RPMI7951 (cell line): Measurements from ENCODE around the gene PLCH2. TPM values are rescaled to one million over a fixed set of nuclear protein-coding genes. Genes with fewer than 3 reads are reported as not detected.

ENCODE experiments used
- DNase-seq: peaks from one replicate; pipeline ENCODE4 v3.0.0-alpha.2; 2012; ENCODE audit warnings: low read depth
- total RNA-seq: library from RNA; depleted of rRNA; stranded (reverse); fragments of >200 nt; shearing (Covaris generic); gene quantifications from 2 replicates; pipeline ENCODE4 v1.2.3, GENCODE V29; 2014

The PLCH2 gene
- total RNA-seq, 1 experiment from 2014 or later: 0.12 TPM

DNA sequence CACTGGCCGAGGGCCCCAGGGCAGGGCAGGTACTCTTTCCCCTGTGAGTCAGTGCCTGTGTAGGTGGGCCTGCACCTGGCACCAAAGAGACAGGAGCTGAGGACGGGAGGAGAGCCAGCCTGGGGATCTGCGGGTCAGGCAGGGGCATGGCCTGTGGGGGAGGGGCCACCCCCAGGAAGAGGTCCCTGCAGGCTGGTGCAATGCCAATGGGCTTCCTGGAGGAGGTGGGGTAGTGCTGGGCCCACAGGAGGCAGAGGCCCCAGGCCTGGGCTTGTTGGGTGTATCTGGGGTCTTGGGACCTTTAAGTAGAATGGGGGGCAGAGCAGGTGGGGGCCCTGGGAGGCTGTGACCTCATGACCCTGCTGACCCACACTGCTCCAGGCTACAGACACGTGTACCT is 23.2 kb downstream of the PLCH2 start:
- DNase-seq: no peak

DNA sequence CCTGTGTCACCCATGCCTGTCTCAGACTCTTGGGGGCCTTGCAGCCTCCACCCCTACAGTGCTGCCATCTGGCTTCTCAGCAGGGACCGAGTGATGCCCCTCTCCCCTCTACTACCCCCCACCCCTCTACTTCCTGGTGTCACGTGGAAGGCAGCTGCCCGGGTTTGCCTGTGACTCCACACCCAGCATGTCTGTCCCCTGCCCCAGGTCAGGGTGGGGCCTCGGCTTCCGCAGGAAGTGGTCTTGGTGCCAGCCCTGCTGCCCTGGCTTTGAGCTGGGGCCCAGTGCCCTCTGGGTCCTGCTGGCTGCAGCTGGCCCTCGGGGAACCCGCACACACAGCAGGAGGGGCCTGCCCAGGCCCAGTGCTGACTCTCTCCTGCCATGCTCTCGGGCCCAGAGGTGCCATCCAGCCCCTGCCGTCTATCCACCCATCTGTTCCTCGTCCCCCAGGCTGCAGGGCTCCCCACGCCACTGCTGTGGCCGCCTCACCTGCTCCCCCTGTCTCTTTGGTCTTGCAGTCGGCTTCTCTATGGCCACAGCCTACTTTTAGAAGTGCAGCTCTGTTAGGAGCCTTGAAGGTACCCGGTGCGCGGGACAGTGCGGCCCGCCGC is 24.0 kb downstream of the PLCH2 start:
- DNase-seq: no peak

- no peak for DNase-seq
Observed at GRCh38 chr1:2501041-2501819, 25.1 kb downstream of the PLCH2 start.

DNA sequence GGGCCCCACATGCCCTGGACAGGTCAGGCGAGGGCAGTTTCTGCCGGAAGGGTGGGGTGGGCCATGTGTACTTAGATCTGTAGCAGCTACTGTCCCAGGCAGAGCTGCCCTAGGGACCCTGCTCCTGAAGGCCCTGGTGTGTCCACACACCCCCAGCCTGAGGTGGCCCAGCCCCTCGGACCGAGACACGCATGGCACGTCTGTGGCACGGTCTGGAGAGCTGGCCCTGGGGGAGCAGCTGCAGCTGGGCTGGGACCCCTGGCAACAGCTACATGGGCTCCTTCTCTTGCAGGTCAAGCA is 25.7 kb downstream of the PLCH2 start:
- no peak for DNase-seq

DNA sequence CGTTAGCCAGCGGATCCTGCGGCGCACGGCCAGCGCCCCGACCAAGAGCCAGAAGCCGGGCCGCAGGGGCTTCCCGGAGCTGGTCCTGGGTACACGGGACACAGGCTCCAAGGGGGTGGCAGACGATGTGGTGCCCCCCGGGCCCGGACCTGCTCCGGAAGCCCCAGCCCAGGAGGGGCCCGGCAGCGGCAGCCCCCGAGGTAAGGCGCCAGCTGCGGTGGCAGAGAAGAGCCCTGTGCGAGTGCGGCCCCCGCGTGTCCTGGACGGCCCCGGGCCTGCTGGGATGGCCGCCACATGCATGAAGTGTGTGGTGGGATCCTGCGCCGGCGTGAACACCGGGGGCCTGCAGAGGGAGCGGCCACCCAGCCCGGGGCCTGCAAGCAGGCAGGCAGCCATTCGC is 26.1 kb downstream of the PLCH2 start:
- DNase-seq: no peak

DNA sequence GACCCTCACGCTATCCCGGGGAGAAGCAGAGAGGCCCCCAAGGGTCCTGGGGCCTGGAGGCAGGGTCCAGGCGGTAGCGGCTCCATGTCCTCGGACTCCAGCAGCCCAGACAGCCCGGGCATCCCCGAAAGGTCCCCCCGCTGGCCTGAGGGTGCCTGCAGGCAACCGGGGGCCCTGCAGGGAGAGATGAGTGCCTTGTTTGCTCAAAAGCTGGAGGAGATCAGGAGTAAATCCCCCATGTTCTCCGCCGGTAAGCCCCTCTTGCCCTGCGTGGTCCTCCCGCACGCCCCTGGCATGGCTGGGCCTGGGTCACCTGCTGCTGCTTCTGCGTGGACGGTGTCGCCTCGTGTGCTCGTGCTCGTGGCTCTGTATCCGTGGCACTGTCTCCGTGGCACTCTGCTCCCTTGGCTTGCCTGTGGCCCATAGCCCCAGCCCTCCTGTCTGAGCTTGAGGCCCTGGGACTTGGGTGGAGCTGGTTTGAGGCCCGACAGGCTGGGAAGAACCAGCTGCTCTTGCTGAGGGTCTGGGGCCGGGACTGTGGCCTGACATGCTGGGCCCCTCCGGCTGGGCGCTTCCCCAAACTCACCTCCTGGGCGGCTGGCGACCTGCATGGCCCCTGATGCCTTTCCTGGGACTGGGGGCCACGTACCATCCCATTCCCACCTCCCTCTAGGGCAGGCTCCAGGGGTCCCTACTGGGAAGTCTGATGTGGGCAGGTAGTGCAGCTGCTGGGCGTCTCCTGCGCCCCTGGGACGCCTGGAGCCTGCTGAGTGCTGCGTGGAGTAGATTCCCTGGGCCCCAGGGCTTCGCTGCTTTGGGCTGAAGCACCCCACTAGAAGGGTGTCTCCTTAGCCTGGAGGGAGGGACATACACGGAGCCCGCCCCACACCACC is 26.8 kb downstream of the PLCH2 start:
- DNase-seq: no peak

DNA sequence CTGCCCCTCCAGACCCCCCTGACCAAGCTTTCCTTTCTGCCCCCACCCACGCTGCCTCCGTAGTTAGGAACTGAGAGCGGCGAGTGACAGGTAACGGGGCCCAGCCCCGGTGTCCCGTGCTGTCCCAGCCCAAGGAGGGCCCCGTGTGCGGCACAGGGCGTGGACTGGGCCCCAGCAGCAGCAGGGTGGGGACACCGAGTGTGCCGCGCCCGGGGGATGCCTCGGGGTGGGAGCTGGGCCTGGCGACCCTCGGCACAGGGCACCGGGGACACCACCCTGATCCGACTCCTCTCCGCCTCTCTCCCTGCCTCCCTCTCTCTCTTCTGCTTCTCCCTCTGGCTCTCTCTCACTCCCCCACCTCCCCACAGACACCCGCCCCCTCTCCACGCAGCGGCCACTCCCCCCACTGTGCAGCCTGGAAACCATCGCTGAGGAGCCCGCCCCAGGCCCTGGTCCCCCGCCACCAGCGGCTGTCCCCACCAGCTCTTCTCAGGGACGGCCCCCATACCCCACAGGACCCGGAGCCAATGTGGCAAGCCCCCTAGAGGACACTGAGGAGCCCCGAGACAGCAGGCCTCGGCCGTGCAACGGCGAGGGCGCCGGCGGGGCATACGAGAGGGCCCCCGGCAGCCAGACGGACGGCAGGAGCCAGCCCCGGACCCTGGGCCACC is 27.6 kb downstream of the PLCH2 start:
- no peak for DNase-seq

- DNase-seq: no peak
Observed at GRCh38 chr1:2504225-2504948, 28.3 kb downstream of the PLCH2 start.

GRCh38 chr1:2504949-2505272 is 28.8 kb downstream of the PLCH2 start:
- no peak for DNase-seq

- no peak for DNase-seq
Observed at GRCh38 chr1:2505461-2505994, 29.4 kb downstream of the PLCH2 start.

DNA sequence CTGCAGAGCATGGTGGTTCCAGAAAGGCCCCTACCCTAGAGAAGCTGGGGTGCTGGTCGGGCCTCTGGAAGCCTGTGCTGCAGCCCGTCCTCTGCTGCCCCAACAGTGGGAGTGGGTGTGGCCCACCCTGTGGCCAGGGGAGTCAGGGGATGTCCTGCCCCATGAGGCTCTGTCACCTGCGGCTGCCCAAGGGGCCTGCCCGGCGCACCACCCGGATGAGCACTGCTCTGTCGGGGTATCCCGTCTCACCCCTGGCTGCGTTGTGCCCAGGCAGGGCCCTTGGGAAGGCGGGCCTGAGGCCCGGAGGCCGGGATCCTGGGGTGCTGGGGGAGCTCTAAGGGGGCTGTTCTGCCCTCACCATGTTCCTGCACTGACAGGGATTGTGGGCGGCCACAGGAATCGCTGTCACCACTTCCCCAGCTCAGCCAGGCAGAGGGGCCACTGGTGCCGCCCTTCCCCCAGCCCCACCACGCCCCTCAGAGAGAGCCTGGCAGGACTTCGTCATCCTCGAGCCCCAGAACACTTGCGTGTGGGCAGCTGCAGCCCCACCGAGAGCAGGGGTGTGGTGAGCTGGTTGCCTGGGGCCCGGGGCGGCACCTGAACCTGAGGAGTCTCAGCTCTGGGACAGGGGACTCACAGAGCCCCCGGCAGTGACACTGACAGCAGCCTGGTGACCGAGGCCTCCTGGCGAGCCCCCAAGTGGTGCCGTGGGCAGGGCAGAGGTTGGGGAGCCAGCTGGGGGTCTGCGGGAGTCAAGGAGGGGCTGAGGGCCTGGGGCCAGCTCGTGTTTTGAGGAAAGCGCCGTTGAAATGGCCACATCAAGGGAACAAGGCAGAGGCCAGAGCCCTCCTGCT is 30.1 kb downstream of the PLCH2 start:
- DNase-seq: no peak

GRCh38 chr1:2506901-2507565 is 30.9 kb downstream of the PLCH2 start:
- DNase-seq: no peak

DNA sequence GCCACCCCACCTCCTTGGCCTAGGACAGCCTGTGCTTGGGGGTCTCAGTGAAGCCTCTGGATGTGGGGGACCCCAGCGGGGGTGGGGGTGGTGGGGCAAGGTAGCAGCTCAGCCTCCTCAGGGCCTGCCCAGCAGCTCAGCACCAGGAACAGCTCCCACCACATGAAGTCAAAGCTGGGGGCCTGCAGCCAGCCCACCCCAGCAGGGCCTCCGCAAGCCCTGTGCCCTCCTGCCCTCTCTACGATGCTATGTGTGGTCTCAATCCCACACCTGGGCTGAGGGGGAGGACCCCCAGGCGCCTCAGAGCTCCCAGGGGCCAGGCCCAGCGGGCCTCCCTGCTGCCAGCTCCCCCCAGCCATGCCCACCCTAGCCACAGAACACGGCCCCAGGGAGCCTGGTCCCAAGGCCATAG is 31.7 kb downstream of the PLCH2 start:
- DNase-seq: no peak

DNA sequence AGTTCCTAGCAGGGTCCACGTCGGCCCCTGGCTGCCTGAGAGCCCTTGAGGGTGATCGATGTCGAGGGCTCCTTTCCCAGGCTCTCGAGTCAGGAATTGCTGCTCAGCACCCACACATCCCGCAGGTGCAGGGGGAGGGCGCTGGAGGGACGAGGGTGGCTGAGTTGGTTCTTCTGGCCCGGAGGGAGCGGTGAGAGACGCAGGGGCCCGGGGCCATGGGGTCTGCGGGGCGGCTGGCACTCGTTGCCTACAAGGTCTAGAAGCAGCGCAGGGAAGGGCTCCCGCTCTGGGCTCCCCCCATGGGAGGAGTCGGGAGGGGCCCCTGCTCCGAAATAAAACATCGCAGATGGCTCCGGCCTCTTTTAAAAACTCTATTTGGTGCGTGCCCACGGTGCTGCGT is 32.1 kb downstream of the PLCH2 start:
- no peak for DNase-seq

- DNase-seq: no peak
Observed at GRCh38 chr1:2508751-2509150, 32.7 kb downstream of the PLCH2 start.

GRCh38 chr1:2509589-2509988 is 33.5 kb downstream of the PLCH2 start:
- DNase-seq: no peak

- DNase-seq: no peak
Observed at GRCh38 chr1:2510366-2511155, 34.5 kb downstream of the PLCH2 start.

DNA sequence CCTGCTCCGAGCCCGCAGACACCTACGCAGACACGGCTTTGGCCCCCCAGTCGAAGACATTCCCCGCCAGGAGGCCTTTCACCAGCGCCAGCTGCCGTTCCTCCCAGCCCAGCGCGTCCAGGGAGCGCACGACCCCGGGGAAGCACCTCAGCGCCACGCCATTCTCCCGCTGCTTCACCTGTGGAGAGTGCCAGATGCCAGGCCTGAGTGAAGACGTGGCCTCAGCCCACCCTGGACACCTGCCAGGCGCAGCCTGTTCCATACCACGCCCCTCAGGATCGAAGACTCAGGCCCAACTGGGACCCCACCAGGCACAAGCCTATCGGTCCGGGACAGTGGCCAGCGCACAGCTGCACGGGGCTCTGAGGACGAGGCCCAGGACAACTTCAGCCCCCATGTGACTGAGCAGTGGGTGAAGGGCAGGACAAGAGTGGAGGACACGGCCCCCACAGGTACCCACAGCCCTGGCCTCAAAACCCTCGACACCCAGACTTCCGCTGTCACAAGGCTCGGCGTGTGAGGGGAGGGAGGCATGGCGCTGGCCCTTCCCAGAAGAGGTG is 36.9 kb downstream of the PLCH2 start:
- DNase-seq: no peak
